Spinal cord (tissue), 10 donors: ENCODE results near the gene HOXD13. TPM values are rescaled to one million over a fixed set of nuclear protein-coding genes. Genes with fewer than 3 reads are reported as not detected.

Source experiments
- DNase-seq, 6 donors: peaks; one replicate each; pipeline versions ENCODE4 v3.0.0 to v3.0.0-alpha.2; 2013 to 2015; ENCODE audit warnings: low spot score in 6 of 6, low read depth in 4 of 6
- H3K27ac ChIP-seq: one replicate; pipeline ENCODE4 v1.5.1; 2013; ENCODE audit warnings: low read depth, low read length, control low read depth
- H3K27me3 ChIP-seq: one replicate; pipeline ENCODE4 v1.6.1; 2013; ENCODE audit warnings: low read length; ENCODE audit not compliant: control insufficient read depth, insufficient read depth
- H3K36me3 ChIP-seq: one replicate; pipeline ENCODE4 v1.6.1; 2013; ENCODE audit warnings: low read length; ENCODE audit not compliant: control insufficient read depth, insufficient read depth
- H3K4me1 ChIP-seq: one replicate; pipeline ENCODE4 v1.6.1; 2013; ENCODE audit warnings: low read length; ENCODE audit not compliant: control insufficient read depth, insufficient read depth
- H3K4me3 ChIP-seq: one replicate; pipeline ENCODE4 v1.5.1; 2013; ENCODE audit warnings: low read depth, low read length, control low read depth
- H3K9me3 ChIP-seq: one replicate; pipeline ENCODE4 v1.6.1; 2013; ENCODE audit warnings: low read length; ENCODE audit not compliant: control insufficient read depth, insufficient read depth
- WGBS: methylation state at CpG from one replicate; pipeline ENCODE4 v1.1.5; 2013; ENCODE audit warnings: missing lambda C conversion rate; ENCODE audit not compliant: insufficient coverage; 5-methylcytosine and 5-hydroxymethylcytosine counted together
- polyA plus RNA-seq, 2 donors: library from polyadenylated mRNA; unstranded; fragments of 120-200 nt; gene quantifications; one replicate each; pipeline ENCODE4 v1.2.1, GENCODE V29; 2013; ENCODE audit not compliant: insufficient read length in 2 of 2
- total RNA-seq, 2 donors: library from RNA; depleted of rRNA in 1 of 2; stranded (reverse); fragments of 120-200 nt in 1 of 2; fragments of >200 nt in 1 of 2; gene quantifications; one replicate each; pipeline versions ENCODE4 v1.2.3 to v1.2.4, GENCODE V29; 2013 to 2014
- donor health status: healthy.

HOXD13 gene
- total and polyA plus RNA-seq, 4 donors, result 0.10 TPM; not detected in 3

- Histone ChIP-seq H3K27me3 (peaks cover 97% of the 10 kb centered on the region), H3K27ac (peak overlapping the region; percentile 79), H3K4me1 (peaks cover 39% of the 10 kb centered on the region), H3K9me3 (no peaks in the 10 kb centered on the region), H3K36me3 (no peaks in the 10 kb centered on the region), H3K4me3 (peak overlapping the region; percentile 31)
- DNase-seq, result no peak
- 2% methylated on average over 53 of the region's 56 CpGs for WGBS
Observed at GRCh38 chr2:176104316-176105077, 12.0 kb downstream of the HOXD13 start.

- Histone ChIP-seq H3K27ac (peak overlapping the region; percentile 79), H3K36me3 (no peaks in the 10 kb centered on the region), H3K4me1 (peaks cover 33% of the 10 kb centered on the region), H3K4me3 (peak overlapping the region; percentile 31), H3K27me3 (peaks cover 97% of the 10 kb centered on the region), H3K9me3 (no peaks in the 10 kb centered on the region)
- DNase-seq, result no peak
- 5% methylated on average over 24 of the region's 25 CpGs for WGBS
Observed at GRCh38 chr2:176105078-176105729, 12.7 kb downstream of the HOXD13 start.

- Histone ChIP-seq H3K4me3 (peak overlapping the region; percentile 24), H3K4me1 (peaks cover 30% of the 10 kb centered on the region), H3K9me3 (no peaks in the 10 kb centered on the region), H3K27me3 (peaks cover 97% of the 10 kb centered on the region), H3K36me3 (no peaks in the 10 kb centered on the region), H3K27ac (peak overlapping the region; percentile 79)
- no peak for DNase-seq
- 16% methylated on average over 23 of the region's 25 CpGs for WGBS
Observed at GRCh38 chr2:176105730-176106580, 13.4 kb downstream of the HOXD13 start.

GRCh38 chr2:176106581-176107539 lies 14.3 kb downstream of the HOXD13 start, which contains the start of gene HOXD11:
Gene HOXD11 (plus strand): TSS chr2:176107280. CDS start chr2:176107356, 76 bp downstream.
- Histone ChIP-seq H3K27ac (peak within 1 kb of the TSS; percentile 79), H3K4me3 (peak within 1 kb of the TSS; percentile 19), H3K36me3 (no peaks in the 10 kb centered on the region), H3K9me3 (no peaks in the 10 kb centered on the region), H3K4me1 (peaks cover 32% of the 10 kb centered on the region), H3K27me3 (peaks cover 97% of the 10 kb centered on the region)
- no peak for DNase-seq
- WGBS, result under 1% methylated on average over 71 of the region's 85 CpGs

- no peaks in the 10 kb centered on the region for H3K9me3 ChIP-seq
- H3K27me3 ChIP-seq, result peaks cover 97% of the 10 kb centered on the region
- DNase-seq, result no peak
- peaks cover 41% of the 10 kb centered on the region for H3K4me1 ChIP-seq
- no peak overlapping the region for H3K4me3 ChIP-seq
- no peak overlapping the region for H3K27ac ChIP-seq
- no peaks in the 10 kb centered on the region for H3K36me3 ChIP-seq
- WGBS, result under 1% methylated on average over 53 of the region's 59 CpGs
Observed at GRCh38 chr2:176107731-176108181, 15.2 kb downstream of the HOXD13 start.

- peaks cover 97% of the 10 kb centered on the region for H3K27me3 ChIP-seq
- peak overlapping the region; percentile 52 for H3K27ac ChIP-seq
- H3K9me3 ChIP-seq, result no peaks in the 10 kb centered on the region
- peaks cover 42% of the 10 kb centered on the region for H3K4me1 ChIP-seq
- no peaks in the 10 kb centered on the region for H3K36me3 ChIP-seq
- WGBS, result 9% methylated on average over 10 of the region's 26 CpGs
- no peak for DNase-seq
- peak overlapping the region; percentile 16 for H3K4me3 ChIP-seq
Observed at GRCh38 chr2:176109192-176109901, 16.8 kb downstream of the HOXD13 start.

- Histone ChIP-seq H3K27me3 (peaks cover 97% of the 10 kb centered on the region), H3K4me3 (peak overlapping the region; percentile 16), H3K4me1 (peaks cover 36% of the 10 kb centered on the region), H3K36me3 (no peaks in the 10 kb centered on the region), H3K27ac (peak overlapping the region; percentile 40), H3K9me3 (no peaks in the 10 kb centered on the region)
- 40% methylated on average over 1 of the region's 4 CpGs for WGBS
- no peak for DNase-seq
Observed at GRCh38 chr2:176109946-176110345, 17.4 kb downstream of the HOXD13 start.

- no peak for DNase-seq
- H3K36me3 ChIP-seq, result no peaks in the 10 kb centered on the region
- 14% methylated on average over 1 of the region's 7 CpGs for WGBS
- H3K4me1 ChIP-seq, result peaks cover 35% of the 10 kb centered on the region
- H3K9me3 ChIP-seq, result no peaks in the 10 kb centered on the region
- H3K27me3 ChIP-seq, result peaks cover 97% of the 10 kb centered on the region
- peak overlapping the region; percentile 16 for H3K4me3 ChIP-seq
- no peak overlapping the region for H3K27ac ChIP-seq
Observed at GRCh38 chr2:176110415-176111308, 18.1 kb downstream of the HOXD13 start.
